Upper lobe of right lung (tissue), 1 donor: Measurements from ENCODE around the gene C19orf73. TPM values are rescaled to one million over a fixed set of nuclear protein-coding genes. Genes with fewer than 3 reads are reported as not detected.

ENCODE experiments used
- ATAC-seq: fragments of 200-7000 bp; cut with Tn5 transposase; one replicate; pipeline ENCODE4 v1.9.1; 2020; ENCODE audit warnings: mild to moderate bottlenecking, moderate library complexity
- DNase-seq: peaks from one replicate; pipeline ENCODE4 v3.0.0-alpha.2; 2020
- H3K27ac ChIP-seq: fragments of 200-600 bp; one replicate; pipeline ENCODE4 v1.8.0; 2022
- H3K27me3 ChIP-seq: fragments of 200-600 bp; one replicate; pipeline ENCODE4 v1.8.0; 2022; ENCODE audit warnings: mild to moderate bottlenecking
- H3K36me3 ChIP-seq: fragments of 200-600 bp; one replicate; pipeline ENCODE4 v1.8.0; 2022
- H3K4me1 ChIP-seq: fragments of 200-600 bp; one replicate; pipeline ENCODE4 v1.8.0; 2022
- H3K4me3 ChIP-seq: fragments of 200-600 bp; one replicate; pipeline ENCODE4 v1.8.0; 2022; ENCODE audit warnings: mild to moderate bottlenecking
- H3K9me3 ChIP-seq: fragments of 200-600 bp; one replicate; pipeline ENCODE4 v1.8.0; 2022
- intact Hi-C: fragments of 100-400 bp; cut with DNase I; formaldehyde crosslinking; loops from one replicate; pipeline ENCODE4 v1.11.0; 2022
- total RNA-seq: library from RNA; stranded (reverse); fragmentation: NEBNext Ultra II Directional; extraction: Animal tissue kit (Norgen Biotek cat#: 25700); gene quantifications from one replicate; pipeline ENCODE4 v1.2.1, GENCODE V29; 2021
- TF ChIP-seq, protein P1 (sequence below): fragments of 200-600 bp; IDR thresholded peaks from one replicate; pipeline ENCODE4 v1.8.0; 2022; ENCODE audit warnings: antibody characterized with exemption
- donor health status: DM: no; HTN: yes; CAD: no; lungs with severe emphysema.

Gene C19orf73
- total RNA-seq, 1 donor from 2014 or later = 1.5 TPM

DNA sequence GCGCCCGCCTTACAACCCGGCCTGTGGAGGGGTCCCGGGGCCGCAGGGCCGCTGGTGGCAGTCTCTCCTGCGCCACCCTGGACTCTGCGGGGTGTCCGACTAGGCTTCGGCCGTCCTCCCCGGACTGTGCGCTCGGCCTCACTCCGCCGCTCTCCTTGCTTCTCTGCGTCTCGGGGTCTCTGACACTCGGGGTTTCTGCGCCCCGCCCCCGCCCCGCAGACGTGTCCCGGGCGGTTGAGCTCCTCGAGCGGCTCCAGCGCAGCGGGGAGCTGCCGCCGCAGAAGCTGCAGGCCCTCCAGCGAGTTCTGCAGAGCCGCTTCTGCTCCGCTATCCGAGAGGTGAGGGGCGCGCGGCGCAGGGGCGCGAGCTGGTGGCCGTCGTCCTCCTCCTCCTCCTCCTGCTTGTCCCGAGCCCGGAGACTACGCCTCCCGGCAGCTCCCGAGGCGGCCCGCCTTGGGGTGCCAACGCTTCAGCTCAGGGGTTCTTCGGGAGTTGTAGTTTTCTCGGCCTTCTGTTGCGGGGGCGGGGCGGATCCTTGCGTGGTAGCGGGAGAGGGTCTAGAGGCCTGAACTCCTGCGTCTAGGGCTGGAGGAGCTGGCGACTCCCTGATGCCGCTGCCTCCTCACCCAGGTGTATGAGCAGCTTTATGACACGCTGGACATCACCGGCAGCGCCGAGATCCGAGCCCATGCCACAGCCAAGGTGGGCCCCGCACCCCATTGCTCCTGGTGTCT lies 4.1 kb downstream of the C19orf73 start:
- Histone ChIP-seq H3K27me3 (no peaks in the 10 kb centered on the region), H3K27ac (peak overlapping the region; percentile 72), H3K4me1 (peaks cover 25% of the 10 kb centered on the region), H3K36me3 (no peaks in the 10 kb centered on the region), H3K9me3 (no peaks in the 10 kb centered on the region), H3K4me3 (peak overlapping the region; percentile 87)
- ATAC-seq (peak; percentile 13), DNase-seq (peak; percentile 84)
- TF ChIP-seq, protein P1, sequence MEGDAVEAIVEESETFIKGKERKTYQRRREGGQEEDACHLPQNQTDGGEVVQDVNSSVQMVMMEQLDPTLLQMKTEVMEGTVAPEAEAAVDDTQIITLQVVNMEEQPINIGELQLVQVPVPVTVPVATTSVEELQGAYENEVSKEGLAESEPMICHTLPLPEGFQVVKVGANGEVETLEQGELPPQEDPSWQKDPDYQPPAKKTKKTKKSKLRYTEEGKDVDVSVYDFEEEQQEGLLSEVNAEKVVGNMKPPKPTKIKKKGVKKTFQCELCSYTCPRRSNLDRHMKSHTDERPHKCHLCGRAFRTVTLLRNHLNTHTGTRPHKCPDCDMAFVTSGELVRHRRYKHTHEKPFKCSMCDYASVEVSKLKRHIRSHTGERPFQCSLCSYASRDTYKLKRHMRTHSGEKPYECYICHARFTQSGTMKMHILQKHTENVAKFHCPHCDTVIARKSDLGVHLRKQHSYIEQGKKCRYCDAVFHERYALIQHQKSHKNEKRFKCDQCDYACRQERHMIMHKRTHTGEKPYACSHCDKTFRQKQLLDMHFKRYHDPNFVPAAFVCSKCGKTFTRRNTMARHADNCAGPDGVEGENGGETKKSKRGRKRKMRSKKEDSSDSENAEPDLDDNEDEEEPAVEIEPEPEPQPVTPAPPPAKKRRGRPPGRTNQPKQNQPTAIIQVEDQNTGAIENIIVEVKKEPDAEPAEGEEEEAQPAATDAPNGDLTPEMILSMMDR = no peak
- intact Hi-C loops = no loop called here

DNA sequence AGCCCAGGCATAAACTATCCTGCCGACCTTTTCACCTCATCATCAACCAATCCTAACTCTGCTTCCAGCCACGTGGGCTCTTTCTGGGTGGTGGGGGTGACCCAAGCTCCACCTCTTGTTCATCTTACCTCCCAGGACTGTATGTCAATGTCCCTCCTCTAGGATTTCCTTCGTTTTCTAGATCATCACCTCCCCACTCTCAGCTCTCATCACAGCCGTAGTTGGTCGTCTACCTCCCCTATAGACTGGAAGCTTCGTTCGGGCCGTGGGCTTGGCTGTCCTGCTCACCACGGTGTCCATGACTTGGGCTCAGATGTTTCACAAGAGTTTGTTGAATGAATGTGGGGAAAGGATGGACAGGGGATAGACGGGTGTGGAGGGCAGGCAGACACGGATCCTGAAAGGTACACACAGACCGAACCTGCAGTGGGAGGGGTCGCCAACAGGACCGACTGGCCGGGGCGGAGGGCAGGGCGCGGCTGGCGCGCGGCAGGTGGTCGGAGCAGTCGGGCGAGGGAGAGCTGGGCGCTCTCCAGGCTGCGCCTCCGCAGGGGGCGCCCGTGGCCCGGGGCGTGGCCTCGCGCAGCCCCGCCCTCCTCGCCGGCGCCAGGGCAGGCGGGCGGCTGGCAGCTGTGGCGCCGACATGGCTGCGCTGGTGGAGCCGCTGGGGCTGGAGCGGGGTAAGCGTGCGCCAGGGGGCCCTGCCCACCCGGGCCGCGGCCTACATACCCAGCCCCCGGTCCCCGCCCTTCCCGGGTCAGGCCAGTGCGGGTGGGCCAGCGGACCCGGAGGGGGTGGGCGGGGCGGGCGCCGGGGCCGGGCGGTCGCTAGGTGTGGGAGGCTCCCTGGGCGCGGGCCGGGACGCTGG lies 4.9 kb downstream of the C19orf73 start, which contains the start of gene LIN7B:
Gene LIN7B, plus strand, starts transcription at position 609 of the 868 bp plus-strand sequence. Its CDS starts 35 bp downstream, at position 644.
- TF ChIP-seq, protein P1 = peak; percentile 47
- Histone ChIP-seq H3K27me3 (no peaks in the 10 kb centered on the region), H3K36me3 (peaks cover 3% of the 10 kb centered on the region), H3K4me1 (peaks cover 20% of the 10 kb centered on the region), H3K4me3 (peak within 1 kb of the TSS; percentile 87), H3K9me3 (no peaks in the 10 kb centered on the region), H3K27ac (peak within 1 kb of the TSS; percentile 72)
- ATAC-seq (peak; percentile 79), DNase-seq (peak; percentile 86)
- intact Hi-C loops = no loop called here

DNA sequence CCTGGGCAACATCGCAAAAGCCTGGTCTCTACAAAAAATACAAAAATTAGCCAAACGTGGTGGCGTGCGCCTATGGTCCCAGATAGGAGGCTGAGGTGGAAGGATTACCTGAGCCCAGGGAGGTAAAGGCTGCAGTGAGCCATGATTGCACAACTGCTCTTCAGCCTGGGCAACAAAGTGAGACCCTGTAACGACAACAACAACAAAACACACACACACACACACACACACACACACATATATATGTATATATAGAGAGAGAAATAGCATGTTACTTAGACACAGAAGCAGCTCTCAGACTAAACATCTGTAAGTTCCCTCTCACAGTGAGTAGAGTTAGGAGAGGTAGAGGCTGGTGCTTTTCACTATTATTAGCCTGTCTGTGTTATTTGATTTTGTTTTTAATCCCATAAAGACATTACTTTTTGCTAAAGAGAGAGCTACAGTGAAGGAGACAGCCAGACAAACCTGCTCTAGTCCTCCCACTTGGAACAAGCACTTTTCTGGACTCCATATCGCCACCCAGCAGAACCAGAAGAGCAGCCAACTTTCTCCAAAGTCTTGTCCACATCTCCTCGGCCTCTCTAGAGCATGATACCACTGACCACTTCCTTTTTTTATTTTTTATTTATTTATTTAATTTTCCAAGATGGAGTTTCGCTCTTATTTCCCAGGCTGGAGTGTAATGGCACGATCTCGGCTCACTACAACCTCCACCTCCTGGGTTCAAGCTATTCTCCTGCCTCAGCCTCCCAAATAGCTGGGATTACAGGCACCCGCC lies 7.5 kb downstream of the C19orf73 start:
- no peak overlapping the region for H3K4me3 ChIP-seq
- DNase-seq (no peak), ATAC-seq (no peak)
- H3K27me3 ChIP-seq = no peaks in the 10 kb centered on the region
- intact Hi-C loops = no loop called here
- no peak overlapping the region for H3K27ac ChIP-seq
- H3K9me3 ChIP-seq = no peaks in the 10 kb centered on the region
- TF ChIP-seq, protein P1 = no peak
- peaks cover 9% of the 10 kb centered on the region for H3K4me1 ChIP-seq
- H3K36me3 ChIP-seq = peaks cover 28% of the 10 kb centered on the region

DNA sequence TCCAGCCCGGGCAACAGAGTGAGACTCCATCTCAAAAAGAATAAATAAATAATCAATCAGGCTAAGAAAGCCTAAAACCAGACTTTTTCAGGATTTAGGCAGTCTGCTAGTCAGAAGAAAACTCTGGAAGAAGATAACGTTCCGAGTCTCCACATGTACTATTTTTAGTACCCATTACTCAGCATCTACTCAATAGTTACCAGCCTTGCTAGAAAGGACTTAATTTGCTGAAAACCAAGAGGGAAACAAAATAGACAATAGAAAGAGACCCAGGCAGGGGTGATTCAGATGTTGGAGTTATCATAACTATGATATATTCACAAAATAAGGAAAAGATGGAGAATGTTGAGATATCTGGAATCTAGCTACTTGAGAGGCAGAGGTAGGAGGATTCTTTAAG lies 8.4 kb downstream of the C19orf73 start:
- Histone ChIP-seq H3K27me3 (no peaks in the 10 kb centered on the region), H3K4me1 (peaks cover 9% of the 10 kb centered on the region), H3K9me3 (no peaks in the 10 kb centered on the region), H3K4me3 (no peak overlapping the region), H3K27ac (no peak overlapping the region), H3K36me3 (peaks cover 37% of the 10 kb centered on the region)
- TF ChIP-seq, protein P1 = no peak
- no peak for DNase-seq
- no peak for ATAC-seq
- intact Hi-C loops = no loop called here

DNA sequence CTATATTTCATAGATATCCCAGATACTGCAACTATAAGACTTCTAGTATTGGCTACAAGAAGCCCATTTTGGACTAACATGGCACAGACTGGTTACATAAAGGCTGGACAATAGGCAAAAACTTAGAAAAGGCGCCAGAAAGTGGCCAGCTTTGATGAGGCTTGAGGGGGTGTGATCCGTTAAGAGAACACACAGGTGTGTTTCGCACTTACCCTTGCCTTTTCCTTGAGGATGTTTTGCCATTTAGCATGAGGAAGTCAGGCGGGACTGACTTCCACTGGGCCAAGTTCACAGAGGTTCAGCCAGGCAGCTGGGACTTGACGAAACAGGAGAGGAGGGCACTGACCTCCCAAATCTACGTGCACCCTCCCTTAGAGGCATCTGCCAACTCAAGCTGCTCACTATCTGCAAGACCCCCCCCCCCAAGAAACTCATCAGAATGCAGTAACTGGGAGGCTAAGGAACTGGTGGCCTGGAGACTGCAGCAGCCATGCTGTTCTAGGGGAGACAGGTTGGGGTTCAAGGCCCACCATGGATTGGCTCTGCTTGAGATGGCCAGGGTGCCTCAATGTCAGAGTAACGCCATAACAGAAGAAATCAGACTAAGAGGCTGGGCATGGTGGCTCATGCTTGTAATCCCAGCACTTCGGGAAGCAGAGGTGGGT lies 9.2 kb downstream of the C19orf73 start:
- intact Hi-C loops = no loop called here

More for the DNA sequence above, 9.2 kb downstream of the C19orf73 start:
- TF ChIP-seq, protein P1 = no peak
- Histone ChIP-seq H3K36me3 (peaks cover 46% of the 10 kb centered on the region), H3K4me3 (no peak overlapping the region), H3K4me1 (peaks cover 9% of the 10 kb centered on the region), H3K27me3 (no peaks in the 10 kb centered on the region), H3K9me3 (no peaks in the 10 kb centered on the region), H3K27ac (no peak overlapping the region)
- ATAC-seq (no peak), DNase-seq (no peak)
